Caco-2 (cell line): ENCODE data around the gene EGFR. TPM values are rescaled to one million over a fixed set of nuclear protein-coding genes. Genes with fewer than 3 reads are reported as not detected.

Experiments
- BruUV-seq: library from RNA; stranded (reverse); fragments of 400-500 nt; replicated peaks from 2 replicates; lab custom pipeline; 2021; lab: Mats Ljungman, UMichigan
- CTCF ChIA-PET: fragments of 300-600 bp; sonication (Branson Sonifier 250); formaldehyde crosslinking; loops from one replicate; lab custom pipeline; 2022; ENCODE audit warnings: antibody characterized with exemption; lab: Charles Lee
- POLR2A ChIA-PET: fragments of 300-600 bp; sonication (Branson Sonifier 250); formaldehyde crosslinking; loops from one replicate; lab custom pipeline; 2022; ENCODE audit warnings: antibody characterized with exemption; lab: Charles Lee
- DNase-seq, 2 experiments: peaks; one replicate each; pipeline versions ENCODE4 v3.0.0 to v3.0.0-alpha.2; 2020 to 2022
- H3K27me3 ChIP-seq: replicated peaks from 2 replicates; pipeline ENCODE4 v1.6.0; 2011; ENCODE audit warnings: low read length; ENCODE audit not compliant: control insufficient read depth, insufficient read depth
- H3K36me3 ChIP-seq: 2 replicates; pipeline ENCODE4 v1.5.1; 2011; ENCODE audit warnings: low read length; ENCODE audit not compliant: control insufficient read depth, insufficient read depth
- H3K4me1 ChIP-seq: fragments of 250-450 bp; sonication (Bioruptor Pico); 2 replicates; pipeline ENCODE4 v1.5.1; 2020; ENCODE audit warnings: mild to moderate bottlenecking
- H3K4me3 ChIP-seq: 2 replicates; pipeline ENCODE4 v1.5.1; 2011; ENCODE audit warnings: low read depth, mild to moderate bottlenecking, control low read depth, low read length
- H3K9me3 ChIP-seq: fragments of 250-450 bp; sonication (Bioruptor Pico); 2 replicates; pipeline ENCODE4 v1.5.1; 2020; ENCODE audit warnings: mild to moderate bottlenecking, moderate library complexity
- H3K27ac Mint-ChIP-seq: one replicate; pipeline ENCODE4 v1.8.0; 2022; ENCODE audit warnings: mixed read lengths; ENCODE audit not compliant: unreplicated experiment
- H3K27me3 Mint-ChIP-seq: one replicate; pipeline ENCODE4 v1.8.0; 2022; ENCODE audit warnings: mixed read lengths; ENCODE audit not compliant: insufficient read depth, unreplicated experiment
- H3K36me3 Mint-ChIP-seq: one replicate; pipeline ENCODE4 v1.8.0; 2022; ENCODE audit warnings: mild to moderate bottlenecking, mixed read lengths; ENCODE audit not compliant: insufficient read depth, unreplicated experiment
- H3K4me1 Mint-ChIP-seq: one replicate; pipeline ENCODE4 v1.8.0; 2022; ENCODE audit warnings: low read depth, mixed read lengths; ENCODE audit not compliant: unreplicated experiment
- H3K4me3 Mint-ChIP-seq: one replicate; pipeline ENCODE4 v1.8.0; 2022; ENCODE audit warnings: mild to moderate bottlenecking, moderate library complexity, mixed read lengths; ENCODE audit not compliant: unreplicated experiment
- H3K9me3 Mint-ChIP-seq: one replicate; pipeline ENCODE4 v1.8.0; 2022; ENCODE audit warnings: mixed read lengths; ENCODE audit not compliant: unreplicated experiment
- CTCF ChIP-seq, 2 experiments: fragments of 200-600 bp in 1 of 2; IDR thresholded peaks; 1 replicate in 1 of 2; 2 replicates in 1 of 2; pipeline versions ENCODE4 v1.5.1 to v1.8.0; 2011 to 2022; ENCODE audit warnings: antibody characterized with exemption in 1 of 2, control low read depth in 1 of 2, inconsistent platforms in 1 of 2, low read depth in 1 of 2, low read length in 1 of 2, mild to moderate bottlenecking in 1 of 2, moderate library complexity in 1 of 2; ENCODE audit not compliant: insufficient read depth in 1 of 2, severe bottlenecking in 1 of 2, unreplicated experiment in 1 of 2
- intact Hi-C: fragments of 100-400 bp; cut with micrococcal nuclease; formaldehyde crosslinking; loops from one replicate; pipeline ENCODE4 v1.10.0; 2022; ENCODE audit not compliant: unreplicated experiment
- total RNA-seq: library from RNA; stranded (reverse); gene quantifications from 2 replicates; pipeline ENCODE4 v1.2.3, GENCODE V29; 2022

The EGFR gene
- total RNA-seq, 1 experiment from 2014 or later, result 60.1 TPM

- no TSS peak for BruUV-seq
- ChIA-PET CTCF (no interaction called here), POLR2A (no interaction called here)
- no peak for TF ChIP-seq CTCF (IDR thresholded peaks at IDR 0.05; ENCODE audit: insufficient read depth in 1 of 2, low read depth in 1 of 2, low read length in 1 of 2, severe bottlenecking in 1 of 2, unreplicated experiment in 1 of 2)
- no peaks in the 10 kb centered on the region for H3K9me3 ChIP-seq
- H3K9me3 Mint-ChIP-seq, result no peaks in the 10 kb centered on the region
- no peak for DNase-seq
- no peak overlapping the region for H3K4me3 Mint-ChIP-seq
- peaks cover 33% of the 10 kb centered on the region for H3K36me3 Mint-ChIP-seq
- peaks cover 1% of the 10 kb centered on the region; the same call in 1 of the 2 replicates for H3K36me3 ChIP-seq
- H3K4me1 ChIP-seq, result no peaks in the 10 kb centered on the region
- H3K27me3 ChIP-seq, result no peaks in the 10 kb centered on the region
- intact Hi-C loops, result no loop called here
- no peak overlapping the region for H3K4me3 ChIP-seq
- no peak overlapping the region for H3K27ac Mint-ChIP-seq
- H3K4me1 Mint-ChIP-seq, result no peaks in the 10 kb centered on the region
- no peaks in the 10 kb centered on the region for H3K27me3 Mint-ChIP-seq
These were observed 130.2 kb downstream of the EGFR start for GRCh38 chr7:55149001-55149400.

- H3K27me3 Mint-ChIP-seq, result no peaks in the 10 kb centered on the region
- POLR2A ChIA-PET, result no interaction called here
- Histone ChIP-seq H3K9me3 (no peaks in the 10 kb centered on the region), H3K4me1 (no peaks in the 10 kb centered on the region), H3K36me3 (no peaks in the 10 kb centered on the region), H3K4me3 (no peak overlapping the region), H3K27me3 (no peaks in the 10 kb centered on the region)
- no peak for TF ChIP-seq CTCF (IDR thresholded peaks at IDR 0.05; ENCODE audit: insufficient read depth in 1 of 2, low read depth in 1 of 2, low read length in 1 of 2, severe bottlenecking in 1 of 2, unreplicated experiment in 1 of 2)
- BruUV-seq, result no TSS peak
- CTCF ChIA-PET, result no interaction called here
- H3K4me1 Mint-ChIP-seq, result no peaks in the 10 kb centered on the region
- no peak for DNase-seq
- H3K27ac Mint-ChIP-seq, result no peak overlapping the region
- no peaks in the 10 kb centered on the region for H3K9me3 Mint-ChIP-seq
- H3K36me3 Mint-ChIP-seq, result peaks cover 32% of the 10 kb centered on the region
- H3K4me3 Mint-ChIP-seq, result no peak overlapping the region
- intact Hi-C loops, result loop anchor here (10.0 kb wide), 1 partner anchor 365 kb away; no protein-coding TSS in a partner anchor
These were observed 131.3 kb downstream of the EGFR start for GRCh38 chr7:55150166-55150565.

- Mint-ChIP-seq H3K27ac (no peak overlapping the region), H3K4me1 (no peaks in the 10 kb centered on the region), H3K4me3 (no peak overlapping the region), H3K9me3 (no peaks in the 10 kb centered on the region), H3K27me3 (no peaks in the 10 kb centered on the region), H3K36me3 (peaks cover 37% of the 10 kb centered on the region)
- no peak overlapping the region for H3K4me3 ChIP-seq
- H3K9me3 ChIP-seq, result no peaks in the 10 kb centered on the region
- H3K36me3 ChIP-seq, result no peaks in the 10 kb centered on the region
- intact Hi-C loops, result loop anchor here (10.0 kb wide), 1 partner anchor 366 kb away; no protein-coding TSS in a partner anchor
- H3K4me1 ChIP-seq, result no peaks in the 10 kb centered on the region
- H3K27me3 ChIP-seq, result no peaks in the 10 kb centered on the region
- DNase-seq, result no peak
- ChIA-PET POLR2A (no interaction called here), CTCF (no interaction called here)
- no TSS peak for BruUV-seq
- TF ChIP-seq CTCF (IDR thresholded peaks at IDR 0.05; ENCODE audit: insufficient read depth in 1 of 2, low read depth in 1 of 2, low read length in 1 of 2, severe bottlenecking in 1 of 2, unreplicated experiment in 1 of 2), result no peak
These were observed 132.1 kb downstream of the EGFR start for GRCh38 chr7:55150709-55151451.
